Measurements from ENCODE around the gene GGA1.

Gene GGA1

GRCh38 chr22:37568448-37569008 is 40.1 kb upstream of the GGA1 start:
- TF ChIP-seq CTCF (IDR thresholded peaks at IDR 0.05; ENCODE audit: extremely low read depth, missing control alignments) = no peak
- no peak for DNase-seq (ENCODE audit: low spot score)

- no peak for TF ChIP-seq CTCF (IDR thresholded peaks at IDR 0.05; ENCODE audit: extremely low read depth, missing control alignments)
- no peak for DNase-seq (ENCODE audit: low spot score)
Measured at GRCh38 chr22:37569009-37569920, 39.4 kb upstream of the GGA1 start.

DNA sequence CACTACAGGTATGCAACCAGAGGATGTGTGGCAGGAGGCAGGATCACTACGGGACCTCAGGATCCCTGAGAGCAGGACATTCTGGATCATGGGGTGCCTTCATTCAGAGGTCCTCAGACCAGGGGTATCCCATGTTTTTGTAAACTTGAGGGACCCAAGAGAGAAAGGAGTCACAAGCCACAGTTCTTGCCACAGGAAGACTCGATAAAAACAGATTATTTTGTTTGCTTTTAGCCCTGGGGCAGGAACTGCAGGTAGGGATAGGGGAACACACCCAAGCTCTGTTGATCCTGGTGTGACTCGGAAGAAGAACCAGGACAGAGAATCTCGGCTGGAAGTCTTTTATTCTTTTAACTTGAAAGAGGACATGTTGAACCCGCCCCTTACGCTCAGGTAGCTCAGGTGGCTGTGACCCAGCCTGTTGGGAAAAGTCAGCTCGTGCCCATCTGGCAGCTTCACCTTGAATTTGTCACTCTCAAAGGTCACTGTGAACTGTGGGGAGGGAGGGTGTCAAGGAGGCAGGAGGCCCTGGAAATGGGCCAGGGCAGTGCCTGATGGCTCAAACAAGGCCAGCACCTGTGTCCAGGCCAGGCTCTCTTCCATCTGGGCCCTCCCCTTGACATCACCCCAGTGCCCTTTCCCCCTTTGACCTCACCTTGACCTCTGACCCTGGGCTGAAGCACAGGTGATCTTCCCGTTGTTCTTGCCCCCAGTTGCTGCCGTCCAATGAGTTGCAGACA is 38.5 kb upstream of the GGA1 start:
- no peak for TF ChIP-seq CTCF (IDR thresholded peaks at IDR 0.05; ENCODE audit: extremely low read depth, missing control alignments)
- DNase-seq (ENCODE audit: low spot score) = no peak

DNA sequence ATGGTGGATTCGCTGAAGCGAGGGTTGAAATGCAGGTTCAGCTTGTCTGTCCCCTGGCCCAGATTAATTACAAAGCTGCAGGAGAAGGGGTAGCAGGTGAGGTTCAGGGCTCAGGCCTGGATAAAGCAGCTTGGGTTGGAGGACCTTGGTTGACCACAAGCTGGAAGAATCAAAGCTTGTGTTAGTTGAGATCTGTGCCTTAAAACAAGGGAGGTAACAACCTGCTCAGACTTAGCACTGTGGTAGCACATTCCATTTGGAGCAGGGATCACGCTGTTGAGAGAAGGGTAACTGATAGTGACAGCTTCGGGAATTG is 38.0 kb upstream of the GGA1 start:
- DNase-seq (ENCODE audit: low spot score) = no peak
- no peak for TF ChIP-seq CTCF (IDR thresholded peaks at IDR 0.05; ENCODE audit: extremely low read depth, missing control alignments)

- TF ChIP-seq CTCF (IDR thresholded peaks at IDR 0.05; ENCODE audit: extremely low read depth, missing control alignments) = no peak
Measured at GRCh38 chr22:37571258-37571991, 37.2 kb upstream of the GGA1 start.

GRCh38 chr22:37571992-37572373 is 36.7 kb upstream of the GGA1 start:
- TF ChIP-seq CTCF (IDR thresholded peaks at IDR 0.05; ENCODE audit: extremely low read depth, missing control alignments) = no peak
- DNase-seq (ENCODE audit: low spot score) = no peak

More at GRCh38 chr22:37571258-37571991, 37.2 kb upstream of the GGA1 start:
- DNase-seq (ENCODE audit: low spot score) = no peak

Measured in GM20000 (cell line).